Measurements from ENCODE around the gene REST.

GRCh38 chr4:56871371-56871866 is 36.3 kb upstream of the REST start:
- TF ChIP-seq YY1 (IDR thresholded peaks at IDR 0.05; ENCODE audit: low read depth) = no peak
- no peak for TF ChIP-seq TAF1 (IDR thresholded peaks at IDR 0.05; ENCODE audit: low read depth)
- no peak for TF ChIP-seq REST (IDR thresholded peaks at IDR 0.05; ENCODE audit: low read depth)
- no peak for TF ChIP-seq TCF12 (IDR thresholded peaks at IDR 0.05; ENCODE audit: low read depth)
- TF ChIP-seq ZBTB7A (IDR thresholded peaks at IDR 0.05; ENCODE audit: low read depth) = no peak
- TF ChIP-seq USF1 (IDR thresholded peaks at IDR 0.05) = no peak
- no peak for TF ChIP-seq EGR1 (IDR thresholded peaks at IDR 0.05)
- no peak for TF ChIP-seq EP300 (IDR thresholded peaks at IDR 0.05; ENCODE audit: borderline replicate concordance)
- TF ChIP-seq RAD21 (IDR thresholded peaks at IDR 0.05; ENCODE audit: low read depth) = no peak
- no peak for TF ChIP-seq CREB1 (IDR thresholded peaks at IDR 0.05; ENCODE audit: low read depth)
